HG02840 (cell line): Measurements from ENCODE around the gene NRP2.

Experiments
- ATAC-seq: cut with Tn5 transposase; IDR thresholded peaks from one replicate; pipeline ENCODE4 v1.9.1; 2021; ENCODE audit warnings: mild to moderate bottlenecking, moderate library complexity, moderate number of reproducible peaks; ENCODE audit not compliant: unreplicated experiment, low FRiP score

The NRP2 gene

GRCh38 chr2:205725059-205725458 is 42.8 kb downstream of the NRP2 start:
- no peak for ATAC-seq

GRCh38 chr2:205726506-205726905 is 44.2 kb downstream of the NRP2 start:
- no peak for ATAC-seq

GRCh38 chr2:205727174-205727573 is 44.9 kb downstream of the NRP2 start:
- no peak for ATAC-seq

GRCh38 chr2:205728366-205728765 is 46.1 kb downstream of the NRP2 start:
- ATAC-seq: no peak

GRCh38 chr2:205730191-205730590 is 47.9 kb downstream of the NRP2 start:
- no peak for ATAC-seq

- no peak for ATAC-seq
These were observed 48.6 kb downstream of the NRP2 start for GRCh38 chr2:205730701-205731582.

- no peak for ATAC-seq
These were observed 49.3 kb downstream of the NRP2 start for GRCh38 chr2:205731583-205731981.

GRCh38 chr2:205732314-205732713 is 50.0 kb downstream of the NRP2 start:
- no peak for ATAC-seq

GRCh38 chr2:205733082-205733481 is 50.8 kb downstream of the NRP2 start:
- no peak for ATAC-seq

- ATAC-seq: no peak
These were observed 51.3 kb downstream of the NRP2 start for GRCh38 chr2:205733648-205734047.

- ATAC-seq: no peak
These were observed 52.2 kb downstream of the NRP2 start for GRCh38 chr2:205734436-205735037.

GRCh38 chr2:205738117-205738968 is 56.0 kb downstream of the NRP2 start:
- no peak for ATAC-seq

- no peak for ATAC-seq
These were observed 57.3 kb downstream of the NRP2 start for GRCh38 chr2:205739620-205740019.

GRCh38 chr2:205740381-205740780 is 58.1 kb downstream of the NRP2 start:
- no peak for ATAC-seq

- no peak for ATAC-seq
These were observed 59.1 kb downstream of the NRP2 start for GRCh38 chr2:205741256-205741978.

- ATAC-seq: no peak
These were observed 60.8 kb downstream of the NRP2 start for GRCh38 chr2:205743137-205743536.

- no peak for ATAC-seq
These were observed 61.8 kb downstream of the NRP2 start for GRCh38 chr2:205744074-205744591.

- no peak for ATAC-seq
These were observed 63.5 kb downstream of the NRP2 start for GRCh38 chr2:205745661-205746419.

- ATAC-seq: no peak
These were observed 64.1 kb downstream of the NRP2 start for GRCh38 chr2:205746420-205746785.
